Osteoblast (primary cell): ENCODE measurements around the gene NINL. TPM values are rescaled to one million over a fixed set of nuclear protein-coding genes. Genes with fewer than 3 reads are reported as not detected.
"Not testable (repeated sequence)": the region's sequence is repeated elsewhere in the genome, so short reads cannot be mapped to it uniquely, and the experiment has no call there.

Source experiments
- DNase-seq: peaks from one replicate; pipeline ENCODE4 v3.0.0; 2011; ENCODE audit warnings: low spot score, mixed read lengths; ENCODE audit not compliant: insufficient read length; ENCODE audit errors: missing footprints
- H2AFZ ChIP-seq: 2 replicates; pipeline ENCODE4 v1.6.0; 2011; ENCODE audit warnings: mild to moderate bottlenecking, low read length
- H3K27ac ChIP-seq: 2 replicates; pipeline ENCODE4 v1.5.1; 2011; ENCODE audit warnings: mild to moderate bottlenecking, low read depth, low read length, moderate library complexity
- H3K27me3 ChIP-seq: 2 replicates; pipeline ENCODE4 v1.6.0; 2012; ENCODE audit warnings: mild to moderate bottlenecking, control low read depth, inconsistent platforms, low read length, moderate library complexity; ENCODE audit not compliant: insufficient read depth
- H3K36me3 ChIP-seq: 2 replicates; pipeline ENCODE4 v1.5.1; 2011; ENCODE audit warnings: mild to moderate bottlenecking, low read length, control low read depth, moderate library complexity; ENCODE audit not compliant: insufficient read depth
- H3K4me1 ChIP-seq: 2 replicates; pipeline ENCODE4 v1.5.1; 2011; ENCODE audit warnings: mild to moderate bottlenecking, low read length, control low read depth, moderate library complexity; ENCODE audit not compliant: insufficient read depth
- H3K4me2 ChIP-seq: 2 replicates; pipeline ENCODE4 v1.6.0; 2011; ENCODE audit warnings: mild to moderate bottlenecking, low read length; ENCODE audit not compliant: insufficient read depth
- H3K4me3 ChIP-seq: fragments of 200-600 bp; sonication (generic); 3 replicates; pipeline ENCODE4 v1.5.1; 2012; ENCODE audit warnings: mild to moderate bottlenecking, low read length, inconsistent platforms; ENCODE audit not compliant: insufficient read depth
- H3K79me2 ChIP-seq: 2 replicates; pipeline ENCODE4 v1.6.0; 2012; ENCODE audit warnings: mild to moderate bottlenecking, low read length, control low read depth, inconsistent platforms; ENCODE audit not compliant: insufficient read depth
- H3K9me3 ChIP-seq: 2 replicates; pipeline ENCODE4 v1.5.1; 2011; ENCODE audit warnings: low read depth, low read length, control low read depth
- H4K20me1 ChIP-seq: 2 replicates; pipeline ENCODE4 v1.6.0; 2012; ENCODE audit warnings: mild to moderate bottlenecking, low read length, control low read depth; ENCODE audit not compliant: insufficient read depth
- CTCF ChIP-seq: IDR thresholded peaks from 2 replicates; pipeline ENCODE4 v1.5.1; 2011; ENCODE audit warnings: mild to moderate bottlenecking, low read depth, low read length, moderate library complexity; ENCODE audit errors: extremely low read depth
- total RNA-seq: library from RNA; depleted of rRNA; stranded (reverse); fragments of >200 nt; gene quantifications from 2 replicates; pipeline ENCODE4 v1.2.3, GENCODE V29; 2012

NINL gene
- total RNA-seq, 1 donor, result 14.8 TPM

- DNase-seq, result no peak
- peaks cover 12% of the 10 kb centered on the region for H3K79me2 ChIP-seq
- H3K4me1 ChIP-seq, result peaks cover 12% of the 10 kb centered on the region
- H3K4me2 ChIP-seq, result no peak overlapping the region
- H3K9me3 ChIP-seq, result no peaks in the 10 kb centered on the region
- no peak overlapping the region for H3K4me3 ChIP-seq
- no peak for TF ChIP-seq CTCF
- H3K36me3 ChIP-seq, result no peaks in the 10 kb centered on the region
- H2AFZ ChIP-seq, result no peak overlapping the region
- no peaks in the 10 kb centered on the region for H3K27me3 ChIP-seq
- H3K27ac ChIP-seq, result no peak overlapping the region
- H4K20me1 ChIP-seq, result peaks cover 11% of the 10 kb centered on the region
These were observed 33.7 kb downstream of the NINL start for GRCh38 chr20:25551413-25552215.

GRCh38 chr20:25550645-25551337 lies 34.5 kb downstream of the NINL start:
- not testable (repeated sequence) for H3K9me3 ChIP-seq, H3K27me3 ChIP-seq, H2AFZ ChIP-seq, DNase-seq, H3K4me3 ChIP-seq, H3K27ac ChIP-seq, H3K36me3 ChIP-seq, H3K4me2 ChIP-seq
- Histone ChIP-seq H4K20me1 (peaks cover 11% of the 10 kb centered on the region), H3K4me1 (peaks cover 12% of the 10 kb centered on the region), H3K79me2 (peaks cover 12% of the 10 kb centered on the region)

- H3K9me3 ChIP-seq, result no peaks in the 10 kb centered on the region
- peaks cover 12% of the 10 kb centered on the region for H3K4me1 ChIP-seq
- TF ChIP-seq CTCF, result no peak
- peak overlapping the region; percentile 41 for H3K4me2 ChIP-seq
- H2AFZ ChIP-seq, result no peak overlapping the region
- H3K27ac ChIP-seq, result no peak overlapping the region
- no peaks in the 10 kb centered on the region for H3K27me3 ChIP-seq
- H3K36me3 ChIP-seq, result no peaks in the 10 kb centered on the region
- H3K4me3 ChIP-seq, result no peak overlapping the region
- H3K79me2 ChIP-seq, result peaks cover 11% of the 10 kb centered on the region
- DNase-seq, result peak; percentile 81
- H4K20me1 ChIP-seq, result peaks cover 11% of the 10 kb centered on the region
These were observed 35.4 kb downstream of the NINL start for GRCh38 chr20:25549843-25550477.

- H3K4me3 ChIP-seq, result no peak overlapping the region
- H3K9me3 ChIP-seq, result no peaks in the 10 kb centered on the region
- no peaks in the 10 kb centered on the region for H3K27me3 ChIP-seq
- H3K36me3 ChIP-seq, result no peaks in the 10 kb centered on the region
- H4K20me1 ChIP-seq, result peaks cover 11% of the 10 kb centered on the region
- peak; percentile 83 for DNase-seq
- H2AFZ ChIP-seq, result no peak overlapping the region
- peaks cover 10% of the 10 kb centered on the region for H3K79me2 ChIP-seq
- H3K27ac ChIP-seq, result no peak overlapping the region
- H3K4me1 ChIP-seq, result peaks cover 16% of the 10 kb centered on the region
- no peak for TF ChIP-seq CTCF
- H3K4me2 ChIP-seq, result peak overlapping the region; percentile 41
These were observed 36.1 kb downstream of the NINL start for GRCh38 chr20:25549172-25549773.
